CD4-positive, alpha-beta T cell treated with Interferon gamma for 1 hour (primary cell): ENCODE measurements around the gene KRT20.

Source experiments
- DNase-seq: peaks from one replicate; pipeline ENCODE4 v3.0.0-alpha.2; 2020

The KRT20 gene

GRCh38 chr17:40849723-40850122, 35.3 kb downstream of the KRT20 start:
- no peak for DNase-seq

- no peak for DNase-seq
These were observed 36.3 kb downstream of the KRT20 start for GRCh38 chr17:40848583-40849235.

DNA sequence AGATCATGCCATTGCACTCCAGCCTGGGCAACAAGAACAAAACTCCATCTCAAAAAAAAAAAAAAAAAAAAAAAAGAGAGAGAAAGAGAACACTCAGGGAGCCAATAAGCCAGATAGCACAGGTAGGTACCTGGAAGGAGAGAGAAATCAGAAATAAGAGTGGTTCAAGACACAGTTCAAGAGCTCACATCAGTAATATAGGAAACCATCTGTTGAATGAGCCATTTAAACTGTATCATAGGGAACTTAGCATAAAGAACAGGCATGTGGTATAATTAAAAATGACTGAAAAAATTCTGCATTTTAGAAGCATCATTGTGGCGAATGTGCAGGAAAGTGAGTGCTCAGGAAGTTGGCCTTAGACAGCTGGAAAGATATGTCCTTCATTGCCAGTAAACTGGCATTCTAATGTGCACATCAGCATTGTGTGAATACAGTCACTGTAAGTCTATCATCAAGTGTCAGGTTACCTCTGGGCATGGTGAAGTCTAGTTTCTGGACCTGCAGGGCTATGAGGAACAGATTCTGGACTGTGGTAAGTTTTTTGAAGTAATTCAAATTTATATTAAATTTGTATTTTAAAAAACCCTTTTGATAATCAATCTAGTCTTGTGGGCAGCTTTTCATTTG, 38.4 kb downstream of the KRT20 start:
- no peak for DNase-seq

DNA sequence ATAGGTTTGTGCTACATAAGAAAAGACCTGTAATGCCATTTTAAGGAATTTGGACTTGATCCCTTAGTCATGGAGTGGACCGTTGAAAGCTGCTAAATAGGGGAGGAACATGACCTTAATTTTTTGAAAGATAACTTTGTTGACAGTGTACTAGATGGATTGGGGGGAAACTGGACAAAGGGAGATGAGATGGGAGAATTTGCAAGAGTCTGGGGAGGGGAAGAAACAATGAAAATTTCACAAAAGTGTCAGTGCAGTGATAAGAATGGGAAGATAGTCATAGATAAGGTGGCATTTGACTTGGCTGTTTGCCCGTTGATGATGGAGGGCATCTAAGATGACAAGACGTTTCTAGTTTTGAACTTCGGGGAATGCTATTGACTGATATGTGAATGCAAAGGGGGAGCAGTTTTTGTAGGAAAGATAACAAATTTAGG, 40.4 kb downstream of the KRT20 start:
- DNase-seq = no peak

DNA sequence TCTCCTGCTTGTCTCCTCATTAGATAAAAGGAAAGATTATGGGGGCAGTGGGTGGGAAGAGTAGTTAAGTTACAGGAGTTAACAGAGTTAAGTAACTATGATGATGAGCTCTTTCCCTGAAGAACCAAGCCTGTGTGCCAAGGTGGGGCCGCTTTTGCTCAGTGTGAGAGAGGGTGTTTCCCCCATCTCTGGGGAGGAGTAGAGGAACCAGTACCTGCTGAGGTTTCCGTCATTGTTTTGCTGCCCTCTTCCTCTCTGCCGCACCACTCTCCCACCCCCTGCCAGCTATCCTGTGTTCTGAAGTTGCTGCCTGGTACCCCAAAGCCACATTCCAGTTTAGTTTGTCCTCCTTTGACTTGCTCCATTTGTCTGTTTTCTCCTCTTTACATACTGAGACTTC, 41.8 kb downstream of the KRT20 start:
- no peak for DNase-seq

- no peak for DNase-seq
These were observed 43.8 kb downstream of the KRT20 start for GRCh38 chr17:40841246-40841645.

GRCh38 chr17:40839194-40839593, 45.8 kb downstream of the KRT20 start:
- DNase-seq = no peak

DNA sequence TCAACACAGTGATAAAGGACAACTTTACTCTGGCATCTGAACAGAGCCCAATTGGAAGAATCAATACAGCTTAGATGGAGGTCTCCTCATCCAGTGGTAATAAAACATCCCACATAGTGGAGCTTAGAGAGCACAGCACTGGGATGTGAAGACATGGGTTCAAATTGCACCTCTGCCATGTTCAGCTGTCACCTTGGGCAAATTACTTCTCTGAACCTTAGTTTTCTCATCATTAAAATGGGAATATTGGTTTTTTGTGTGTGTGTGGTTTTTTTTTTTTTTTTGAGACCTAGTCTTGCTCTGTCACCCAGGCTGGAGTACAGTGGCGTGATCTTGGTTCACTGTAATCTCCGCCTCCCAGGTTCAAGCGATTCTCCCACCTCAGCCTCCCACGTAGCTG, 49.0 kb downstream of the KRT20 start:
- no peak for DNase-seq

GRCh38 chr17:40833882-40834281, 51.2 kb downstream of the KRT20 start:
- no peak for DNase-seq

DNA sequence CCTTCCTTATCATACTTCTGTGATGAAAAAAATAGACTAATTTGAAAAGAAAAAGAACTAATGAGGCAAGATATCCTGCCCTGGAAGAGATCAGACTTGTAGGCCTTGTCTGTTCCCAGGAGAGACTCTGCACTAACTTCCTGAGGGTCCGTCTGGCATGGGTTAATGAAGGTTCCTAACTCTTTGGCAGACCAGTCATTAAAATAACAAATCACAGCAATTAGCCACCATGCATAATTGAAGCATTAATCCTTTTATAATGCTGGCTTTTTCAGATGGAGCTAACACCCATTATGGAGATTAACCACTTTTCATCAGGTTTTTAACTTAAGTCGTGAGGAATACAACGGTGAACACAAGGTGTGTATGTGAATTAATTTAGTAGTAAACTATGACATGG, 52.2 kb downstream of the KRT20 start:
- no peak for DNase-seq

DNA sequence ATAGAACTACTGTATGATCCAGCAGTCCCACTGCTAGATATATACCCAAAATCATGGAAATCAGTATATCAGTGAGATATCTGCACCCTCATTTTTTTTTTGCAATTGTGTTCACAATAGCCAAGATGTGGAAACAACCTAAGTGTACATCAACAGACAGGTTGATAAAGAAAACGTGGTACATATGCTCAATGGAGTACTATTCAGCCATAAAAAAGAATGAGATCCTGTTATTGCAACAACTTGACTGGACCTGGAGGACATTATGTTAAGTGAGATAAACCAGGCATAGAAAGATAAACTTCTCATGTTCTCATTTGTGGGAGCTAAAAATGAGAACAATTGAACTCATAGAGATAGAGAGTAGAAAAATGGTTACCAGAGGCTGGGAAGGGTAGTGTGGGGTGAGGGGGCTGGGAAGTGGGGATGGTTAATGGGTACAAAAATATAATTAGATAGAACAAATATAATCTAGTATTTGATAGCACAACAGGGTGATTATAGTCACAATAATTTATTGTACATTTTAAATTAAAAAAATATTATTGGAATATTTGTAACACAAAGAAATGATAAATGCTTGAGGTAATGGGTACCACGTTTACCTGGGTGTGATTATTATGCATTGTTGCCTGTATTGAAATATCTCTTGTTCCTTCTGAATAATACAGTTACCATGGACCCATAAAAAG, 54.8 kb downstream of the KRT20 start:
- DNase-seq = no peak

DNA sequence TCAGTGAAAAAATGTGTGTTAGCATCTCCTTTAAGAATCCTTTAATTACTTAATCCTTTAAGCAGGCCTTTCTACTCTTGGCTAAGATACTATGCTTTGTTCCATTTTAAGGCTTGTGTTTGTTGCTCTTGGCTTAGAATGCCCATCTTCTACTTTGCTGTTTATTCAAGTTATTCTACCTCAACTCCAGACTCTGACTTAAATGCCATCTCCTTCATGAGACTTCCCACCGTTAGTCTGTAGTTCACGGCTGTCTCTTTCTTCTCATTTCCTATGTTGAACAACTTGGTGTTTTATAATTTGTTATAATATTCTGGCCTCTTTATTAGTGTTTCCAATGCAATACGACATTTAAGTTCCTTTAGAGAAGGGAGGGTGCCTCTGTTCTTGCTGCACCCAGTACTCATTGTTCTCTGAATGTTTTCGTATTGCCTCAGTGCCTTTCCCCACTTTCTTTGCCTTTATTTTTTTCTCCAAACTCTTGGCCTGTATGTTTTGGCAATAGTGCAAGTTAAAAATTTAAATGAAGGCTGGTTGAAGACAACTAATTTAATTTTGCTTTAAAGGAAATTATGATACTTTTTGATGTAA, 56.5 kb downstream of the KRT20 start:
- DNase-seq = no peak

DNA sequence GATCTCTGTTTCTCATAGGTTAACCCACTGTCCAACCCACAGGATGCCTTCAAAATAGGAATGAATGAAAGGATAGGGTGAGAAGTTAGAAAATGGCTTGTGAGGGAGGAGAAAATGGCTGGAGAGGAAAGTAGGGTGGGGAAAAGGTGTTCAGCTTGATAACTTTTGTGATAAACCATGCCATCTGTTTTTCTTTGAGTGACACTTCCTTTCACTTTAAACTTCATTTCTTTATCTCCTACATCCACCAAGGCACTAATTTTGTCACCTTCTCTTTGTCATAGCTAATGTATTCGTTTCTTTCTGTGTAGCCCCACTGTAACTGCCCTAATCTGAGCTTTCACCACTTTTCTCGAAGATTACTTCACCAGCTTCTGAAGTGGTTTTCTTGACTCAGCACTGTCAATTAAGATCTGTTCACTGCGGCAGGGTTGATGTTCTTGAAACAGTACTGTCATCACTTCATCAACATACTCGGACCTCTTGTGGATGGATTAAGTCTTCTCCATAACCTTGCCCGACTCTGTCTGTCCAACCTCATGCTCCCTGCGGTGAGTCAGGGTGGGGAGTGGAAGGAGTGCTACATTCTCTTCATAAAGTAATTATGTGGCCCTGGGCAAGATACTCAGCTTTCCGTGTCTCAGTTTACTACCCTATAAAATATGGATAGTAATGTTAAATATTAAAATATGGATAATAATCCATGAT, 57.1 kb downstream of the KRT20 start:
- no peak for DNase-seq
